NCI-H82 treated with DMSO at 0.1 percent for 48 hours (cell line): ENCODE results near the gene SCAPER.

Source experiments
- DNase-seq: peaks from one replicate; lab custom pipeline; 2025; ENCODE audit not compliant: unreplicated experiment; lab: John Stamatoyannopoulos, UW

SCAPER gene

DNA sequence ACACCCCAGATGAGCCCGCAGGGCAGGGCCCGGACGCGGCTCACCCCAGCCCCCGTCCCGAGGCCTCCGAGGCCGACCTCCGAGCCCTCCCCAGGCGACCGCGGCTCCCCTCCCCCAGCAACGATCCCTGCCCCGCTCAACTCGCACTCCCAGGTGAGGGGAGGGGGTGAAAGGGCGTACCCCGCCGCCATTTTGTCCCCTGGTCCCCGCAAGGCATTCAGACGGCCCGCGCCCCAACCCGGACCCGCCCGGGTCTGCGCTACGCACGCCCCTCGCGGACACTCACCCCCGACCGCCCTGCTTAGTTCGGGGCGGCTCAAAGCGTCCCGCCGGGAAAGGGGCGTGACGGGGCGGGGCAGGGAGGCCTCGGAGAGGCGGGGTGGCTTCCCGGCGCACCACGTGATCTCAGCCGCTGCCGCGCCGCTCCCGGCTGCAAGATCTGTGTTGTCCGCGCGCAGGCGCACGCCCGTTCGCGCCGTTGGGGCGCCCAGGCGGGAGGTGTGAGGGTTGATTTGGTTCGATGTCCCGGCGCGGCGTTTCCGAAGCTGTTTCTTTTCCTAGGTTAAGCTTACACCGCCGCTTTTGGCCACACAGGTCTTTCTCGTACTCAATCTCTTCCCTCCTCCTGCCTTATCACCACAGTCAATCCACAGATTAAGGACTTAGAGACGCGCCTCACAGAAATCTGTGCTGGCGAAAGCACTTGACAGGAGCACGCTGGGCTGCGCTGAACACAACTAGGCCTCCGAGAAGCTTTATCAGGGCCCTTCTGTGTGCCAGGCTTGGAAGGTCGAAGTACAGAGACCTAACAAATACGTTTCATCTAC lies at the start of gene SCAPER:
Gene SCAPER, minus strand, starts transcription at position 328 of the 827 bp plus-strand sequence. CDS start 21,523 bp downstream, outside the sequence.
- peak; percentile 91 for DNase-seq

DNA sequence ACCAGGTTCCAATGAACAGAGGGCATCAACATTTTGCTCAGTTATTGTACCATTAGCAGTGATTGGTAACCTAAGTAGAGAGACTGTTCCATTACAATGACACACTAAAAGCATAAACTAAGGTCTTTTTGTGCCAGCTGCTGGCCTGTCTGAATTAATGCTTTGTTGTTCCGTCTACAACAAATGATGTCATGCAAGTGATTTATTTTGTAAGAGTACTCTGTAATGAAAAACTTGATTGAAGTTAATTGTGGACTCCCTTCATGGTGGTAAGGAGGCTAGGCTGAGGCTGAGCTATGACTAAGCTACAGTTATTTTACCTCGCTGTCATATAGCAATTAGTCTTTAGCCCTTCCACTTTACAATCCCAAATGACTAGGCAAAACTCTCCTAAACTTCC lies 49.6 kb upstream of the SCAPER start:
- DNase-seq = no peak

GRCh38 chr15:76953913-76954312 lies 48.8 kb upstream of the SCAPER start:
- DNase-seq = no peak

DNA sequence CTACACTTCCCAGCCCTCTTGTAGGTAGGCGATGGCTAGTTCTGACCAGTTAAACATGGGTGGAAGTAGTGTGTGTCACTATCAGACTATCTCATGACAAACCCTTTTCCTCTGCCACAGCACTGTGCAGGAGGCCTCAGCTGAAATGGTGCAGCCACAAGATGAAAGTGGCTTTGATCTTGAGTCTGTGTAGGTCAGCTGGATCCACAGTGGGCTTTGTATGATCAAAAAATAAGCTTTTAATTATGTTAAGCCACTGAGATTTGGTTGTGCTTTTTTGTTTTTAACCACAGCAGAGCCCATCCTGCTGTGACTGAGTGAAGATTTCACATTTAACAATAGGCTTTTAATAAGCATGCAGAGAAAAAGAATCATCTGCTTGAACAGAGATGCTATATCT lies 46.1 kb upstream of the SCAPER start:
- DNase-seq = no peak

DNA sequence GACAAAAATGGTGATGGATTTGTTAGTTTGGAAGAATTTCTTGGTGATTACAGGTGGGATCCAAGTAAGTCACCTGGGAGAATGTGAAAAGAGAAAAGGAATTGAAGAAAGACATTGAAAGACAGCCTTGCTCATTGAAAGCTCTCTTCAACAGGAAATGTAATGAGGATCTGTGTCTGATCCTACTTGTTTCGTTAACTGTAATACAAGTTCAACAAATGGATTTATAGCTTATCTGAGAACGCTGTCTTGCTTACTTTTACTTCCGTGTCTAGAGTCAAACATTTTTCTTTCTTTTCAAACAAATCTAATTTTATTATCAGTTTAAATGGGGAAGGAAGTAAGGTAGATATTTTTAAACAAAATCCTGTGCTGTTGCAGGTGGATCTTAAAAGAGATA lies 42.3 kb upstream of the SCAPER start:
- DNase-seq = no peak

GRCh38 chr15:76945494-76946093 lies 40.5 kb upstream of the SCAPER start:
- no peak for DNase-seq

DNA sequence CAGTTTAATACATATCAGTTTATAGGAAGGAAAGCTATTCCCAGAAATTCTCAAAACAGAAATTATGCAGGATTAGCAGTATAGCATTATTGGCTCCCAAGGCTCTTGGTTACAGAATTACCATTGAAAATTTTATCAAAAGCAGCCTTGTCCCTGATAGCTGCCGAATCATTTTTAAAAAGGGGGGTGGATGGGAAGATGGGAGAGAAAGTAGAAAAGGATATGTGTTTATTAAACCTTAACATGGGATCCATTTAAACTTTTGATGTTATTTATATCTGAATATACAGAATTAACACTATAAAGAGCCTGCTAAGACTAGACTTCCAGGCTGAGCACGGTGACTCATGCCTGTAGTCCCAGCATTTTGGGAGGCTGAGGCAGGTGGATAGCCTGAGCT lies 37.2 kb upstream of the SCAPER start:
- DNase-seq = no peak

GRCh38 chr15:76941636-76942035 lies 36.5 kb upstream of the SCAPER start:
- DNase-seq = no peak

GRCh38 chr15:76939715-76940114 lies 34.6 kb upstream of the SCAPER start:
- DNase-seq = no peak

GRCh38 chr15:76938752-76939151 lies 33.6 kb upstream of the SCAPER start:
- no peak for DNase-seq

DNA sequence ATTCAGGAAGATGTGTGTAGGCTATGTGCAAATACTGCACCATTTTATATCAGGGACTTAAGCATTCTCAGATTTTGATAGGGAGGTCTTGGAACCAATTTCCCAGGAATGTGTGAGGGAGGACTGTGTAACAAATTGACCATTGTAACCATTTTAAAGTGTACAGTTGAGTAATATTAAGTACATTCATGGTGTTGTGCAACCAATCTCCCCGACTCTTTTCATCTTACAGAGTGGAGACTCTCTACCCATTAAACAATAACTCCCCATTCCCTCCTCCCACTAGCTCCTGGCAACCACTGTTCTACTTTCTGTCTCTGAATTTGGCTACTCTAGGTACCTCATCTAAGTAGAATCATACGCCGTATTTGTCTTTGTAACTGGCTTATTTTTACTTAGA lies 31.5 kb upstream of the SCAPER start:
- no peak for DNase-seq

DNA sequence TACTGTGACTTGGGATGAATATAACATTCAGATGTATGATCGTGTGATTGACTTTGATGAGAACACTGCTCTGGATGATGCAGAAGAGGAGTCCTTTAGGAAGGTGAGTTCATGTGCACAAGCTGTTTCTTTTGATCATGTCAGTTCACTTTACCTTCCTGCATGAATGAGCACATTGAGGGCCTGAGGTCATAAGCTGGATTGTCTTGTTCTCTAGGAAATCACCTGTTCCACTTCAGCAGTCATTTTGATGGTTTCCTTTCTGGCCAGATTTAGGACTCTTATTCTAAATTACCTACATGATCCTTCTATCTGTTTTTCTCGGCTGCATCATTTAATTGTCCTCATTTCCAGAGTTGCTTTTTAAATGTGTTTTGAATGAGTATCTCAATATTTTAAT lies 30.5 kb upstream of the SCAPER start:
- DNase-seq = no peak

GRCh38 chr15:76932135-76932966 lies 27.2 kb upstream of the SCAPER start:
- no peak for DNase-seq

GRCh38 chr15:76931397-76932134 lies 26.4 kb upstream of the SCAPER start, which contains the start of gene RCN2:
Gene RCN2, plus strand, starts transcription at chr15:76931749. Its CDS starts 93 bp downstream, at chr15:76931842.
- DNase-seq = peak; percentile 90

- DNase-seq = peak; percentile 13
Measured at GRCh38 chr15:76930831-76931396, 25.8 kb upstream of the SCAPER start.

DNA sequence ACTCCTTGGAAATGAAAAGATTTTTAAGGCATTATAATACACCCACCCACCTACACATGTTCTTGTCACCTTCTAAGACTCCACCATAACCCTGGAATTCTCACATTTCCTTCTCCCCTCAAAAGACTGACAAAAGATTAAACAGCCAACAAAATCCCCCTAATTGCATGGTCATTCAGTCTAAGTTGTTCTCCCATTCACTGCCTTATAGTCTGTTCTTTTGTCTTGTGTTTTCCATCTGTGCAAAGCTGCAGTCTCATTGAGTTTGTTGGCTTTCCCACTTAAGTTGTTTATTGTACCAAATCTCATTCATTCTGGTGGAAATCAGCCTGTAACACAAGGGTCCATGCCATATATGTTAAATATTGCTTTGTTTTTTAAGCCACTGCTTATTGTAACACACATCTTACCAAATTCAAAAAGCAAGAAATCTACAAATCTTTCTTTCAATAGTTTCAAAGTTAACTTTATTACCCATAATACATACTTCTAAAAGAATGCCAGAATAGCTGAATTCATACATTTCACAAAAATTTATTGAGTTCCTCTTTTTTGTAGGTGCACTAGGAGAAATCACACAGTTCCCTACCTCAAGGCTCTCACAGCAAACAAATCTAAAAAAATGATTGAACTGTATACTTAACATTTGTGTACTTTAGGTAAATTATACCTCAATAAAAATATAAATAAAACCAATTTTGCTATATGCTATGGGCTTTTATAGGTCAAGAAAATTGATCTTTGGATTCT lies 24.0 kb upstream of the SCAPER start:
- no peak for DNase-seq

- no peak for DNase-seq
Measured at GRCh38 chr15:76928201-76928600, 23.1 kb upstream of the SCAPER start.

GRCh38 chr15:76916369-76916768 lies 11.2 kb upstream of the SCAPER start:
- no peak for DNase-seq

GRCh38 chr15:76913737-76914136 lies 8.6 kb upstream of the SCAPER start:
- DNase-seq = no peak

DNA sequence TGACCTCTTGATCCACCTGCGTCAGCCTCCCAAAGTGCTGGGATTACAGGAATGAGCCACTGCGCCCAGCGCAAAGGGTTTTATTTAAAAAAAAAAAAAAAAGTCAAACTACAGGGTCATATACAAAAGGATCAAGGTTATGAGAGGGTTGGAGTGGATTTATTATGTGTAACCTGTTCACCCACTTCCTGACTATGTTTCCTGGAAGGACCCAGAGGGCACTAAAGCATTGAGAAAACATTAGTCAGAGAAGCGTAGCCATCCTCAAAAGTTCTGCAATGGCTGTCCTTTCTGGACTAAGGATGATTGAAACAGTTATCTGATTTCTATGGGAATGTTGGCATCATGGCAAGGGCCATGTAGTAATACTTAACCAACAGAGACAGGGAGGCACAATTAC lies 7.3 kb upstream of the SCAPER start:
- DNase-seq = no peak
